Loucy (cell line): ENCODE data around the gene HELQ.

Experiments
- H2AFZ ChIP-seq: fragments of 200-600 bp; sonication (generic); 2 replicates; pipeline ENCODE4 v1.6.0; 2016; ENCODE audit warnings: antibody characterized with exemption, mild to moderate bottlenecking, low read length, moderate library complexity
- H3F3A ChIP-seq: fragments of 200-600 bp; 2 replicates; pipeline ENCODE4 v1.6.0; 2016; ENCODE audit warnings: antibody characterized with exemption, low read depth, mild to moderate bottlenecking
- H3K27me3 ChIP-seq: fragments of 200-600 bp; sonication (generic); 2 replicates; pipeline ENCODE4 v1.6.1; 2014; ENCODE audit warnings: low read length, mild to moderate bottlenecking; ENCODE audit not compliant: insufficient read depth, poor library complexity, severe bottlenecking
- H3K36me3 ChIP-seq: fragments of 200-600 bp; sonication (generic); 2 replicates; pipeline ENCODE4 v1.6.1; 2016; ENCODE audit warnings: low read length; ENCODE audit not compliant: insufficient read depth
- H3K4me1 ChIP-seq: fragments of 200-600 bp; sonication (generic); 2 replicates; pipeline ENCODE4 v1.5.1; 2014; ENCODE audit warnings: low read length, mild to moderate bottlenecking; ENCODE audit not compliant: insufficient read depth, poor library complexity, severe bottlenecking
- H3K4me2 ChIP-seq: fragments of 200-600 bp; sonication (generic); 2 replicates; pipeline ENCODE4 v1.6.0; 2014; ENCODE audit warnings: antibody characterized with exemption, low read length, low read depth, mild to moderate bottlenecking; ENCODE audit not compliant: poor library complexity, severe bottlenecking
- H3K4me3 ChIP-seq: fragments of 200-600 bp; sonication (generic); 2 replicates; pipeline ENCODE4 v1.5.1; 2014; ENCODE audit warnings: low read length, mild to moderate bottlenecking, mixed read lengths; ENCODE audit not compliant: poor library complexity, severe bottlenecking
- H3K79me2 ChIP-seq: fragments of 200-600 bp; sonication (generic); 2 replicates; pipeline ENCODE4 v1.6.1; 2014; ENCODE audit warnings: low read length; ENCODE audit not compliant: insufficient read depth
- H3K9ac ChIP-seq: fragments of 200-600 bp; sonication (generic); 2 replicates; pipeline ENCODE4 v1.6.0; 2014; ENCODE audit warnings: mild to moderate bottlenecking, low read depth, low read length, moderate library complexity; ENCODE audit not compliant: poor library complexity, severe bottlenecking
- H3K9me2 ChIP-seq: fragments of 200-600 bp; sonication (generic); replicated peaks from 2 replicates; pipeline ENCODE4 v1.6.1; 2016; ENCODE audit warnings: low read depth, low read length, mixed read lengths
- H3K9me3 ChIP-seq: fragments of 200-600 bp; sonication (generic); 2 replicates; pipeline ENCODE4 v1.6.1; 2014; ENCODE audit warnings: mild to moderate bottlenecking, antibody characterized with exemption, low read length, low read depth; ENCODE audit not compliant: insufficient read depth
- H4K20me1 ChIP-seq: fragments of 200-600 bp; sonication (generic); 2 replicates; pipeline ENCODE4 v1.6.0; 2014; ENCODE audit warnings: antibody characterized with exemption, low read length, mild to moderate bottlenecking; ENCODE audit not compliant: insufficient read depth, poor library complexity, severe bottlenecking
- CTCF ChIP-seq: fragments of 200-600 bp; sonication (generic); conservative IDR thresholded peaks from 2 replicates; pipeline ENCODE4 v1.5.1; 2014; ENCODE audit warnings: mild to moderate bottlenecking, antibody characterized with exemption, low read length
- EZH2phosphoT487 ChIP-seq: fragments of 200-600 bp; IDR thresholded peaks from 2 replicates; pipeline ENCODE4 v1.6.1; 2018; ENCODE audit warnings: antibody characterized with exemption, mild to moderate bottlenecking, moderate library complexity, borderline replicate concordance

HELQ gene

GRCh38 chr4:83490876-83491450 lies 35.3 kb upstream of the HELQ start:
- H3K79me2 ChIP-seq = no peaks in the 10 kb centered on the region
- H3K9me3 ChIP-seq = no peaks in the 10 kb centered on the region
- no peaks in the 10 kb centered on the region for H3F3A ChIP-seq
- H3K4me1 ChIP-seq = no peaks in the 10 kb centered on the region
- H3K9me2 ChIP-seq = no peaks in the 10 kb centered on the region
- H3K9ac ChIP-seq = no peak overlapping the region
- no peak for TF ChIP-seq EZH2phosphoT487
- peak; percentile 97 for TF ChIP-seq CTCF
- no peak overlapping the region for H3K4me3 ChIP-seq
- H4K20me1 ChIP-seq = no peaks in the 10 kb centered on the region
- H2AFZ ChIP-seq = 0 out of 2 replicates have a peak overlapping the region, but pooled peaks have one; percentile 59
- no peak overlapping the region for H3K4me2 ChIP-seq
- no peaks in the 10 kb centered on the region for H3K36me3 ChIP-seq
- H3K27me3 ChIP-seq = no peaks in the 10 kb centered on the region

- Histone ChIP-seq H3F3A (no peaks in the 10 kb centered on the region), H3K36me3 (no peaks in the 10 kb centered on the region), H3K4me1 (peaks cover 5% of the 10 kb centered on the region), H3K79me2 (no peaks in the 10 kb centered on the region), H2AFZ (peak overlapping the region; percentile 83), H4K20me1 (no peaks in the 10 kb centered on the region), H3K9me3 (no peaks in the 10 kb centered on the region), H3K9ac (no peak overlapping the region), H3K9me2 (no peaks in the 10 kb centered on the region), H3K4me3 (no peak overlapping the region), H3K27me3 (no peaks in the 10 kb centered on the region), H3K4me2 (peak overlapping the region; percentile 1)
- no peak for TF ChIP-seq EZH2phosphoT487
- TF ChIP-seq CTCF = peak; percentile 36
These were observed 34.2 kb upstream of the HELQ start for GRCh38 chr4:83489711-83490326.

GRCh38 chr4:83486457-83487129 lies 31.0 kb upstream of the HELQ start:
- Histone ChIP-seq H3K9me3 (no peaks in the 10 kb centered on the region), H3K4me3 (no peak overlapping the region), H3F3A (no peaks in the 10 kb centered on the region), H3K4me1 (peaks cover 26% of the 10 kb centered on the region), H2AFZ (0 out of 2 replicates have a peak overlapping the region, but pooled peaks have one; percentile 3), H4K20me1 (no peaks in the 10 kb centered on the region), H3K9me2 (no peaks in the 10 kb centered on the region), H3K4me2 (no peak overlapping the region), H3K79me2 (peaks cover 19% of the 10 kb centered on the region), H3K36me3 (no peaks in the 10 kb centered on the region), H3K27me3 (no peaks in the 10 kb centered on the region), H3K9ac (no peak overlapping the region)
- TF ChIP-seq CTCF = no peak
- TF ChIP-seq EZH2phosphoT487 = no peak
